HG03520 (cell line): ENCODE results near the gene CLEC4M.

Source experiments
- ATAC-seq: cut with Tn5 transposase; IDR thresholded peaks from one replicate; pipeline ENCODE4 v1.9.1; 2021; ENCODE audit warnings: mild to moderate bottlenecking, moderate library complexity; ENCODE audit not compliant: unreplicated experiment

Gene CLEC4M, protein sequence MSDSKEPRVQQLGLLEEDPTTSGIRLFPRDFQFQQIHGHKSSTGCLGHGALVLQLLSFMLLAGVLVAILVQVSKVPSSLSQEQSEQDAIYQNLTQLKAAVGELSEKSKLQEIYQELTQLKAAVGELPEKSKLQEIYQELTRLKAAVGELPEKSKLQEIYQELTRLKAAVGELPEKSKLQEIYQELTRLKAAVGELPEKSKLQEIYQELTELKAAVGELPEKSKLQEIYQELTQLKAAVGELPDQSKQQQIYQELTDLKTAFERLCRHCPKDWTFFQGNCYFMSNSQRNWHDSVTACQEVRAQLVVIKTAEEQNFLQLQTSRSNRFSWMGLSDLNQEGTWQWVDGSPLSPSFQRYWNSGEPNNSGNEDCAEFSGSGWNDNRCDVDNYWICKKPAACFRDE

DNA sequence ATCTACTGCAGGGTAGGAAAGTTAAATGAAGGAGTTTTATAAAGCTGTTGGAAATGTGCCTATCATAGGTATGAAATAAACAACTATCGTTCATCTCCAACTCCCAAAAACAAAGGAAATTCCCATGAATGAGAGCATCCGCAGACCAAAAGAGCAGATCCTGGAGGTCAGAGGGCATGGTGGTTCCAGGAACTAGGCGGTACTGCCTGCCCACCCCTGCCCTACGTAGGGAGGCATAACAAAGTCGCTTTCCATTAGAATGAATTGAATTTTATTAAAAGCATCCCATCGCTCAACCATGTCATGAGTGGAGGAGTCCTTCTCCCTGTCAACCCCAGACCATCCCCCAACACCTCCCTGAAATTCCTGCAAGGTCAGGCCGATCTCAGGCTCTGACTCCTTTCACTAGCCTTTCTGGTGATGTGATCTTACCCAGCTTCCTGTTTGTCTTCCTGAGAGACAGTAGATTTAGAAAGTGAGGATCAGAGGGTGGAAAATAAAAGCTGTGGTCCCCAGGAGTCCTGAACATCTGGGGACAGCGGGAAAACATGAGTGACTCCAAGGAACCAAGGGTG, at the start of gene CLEC4M:
Gene CLEC4M (plus strand): TSS at position 525 of the 575 bp plus-strand sequence. CDS start 24 bp downstream, at position 549.
- no peak for ATAC-seq

DNA sequence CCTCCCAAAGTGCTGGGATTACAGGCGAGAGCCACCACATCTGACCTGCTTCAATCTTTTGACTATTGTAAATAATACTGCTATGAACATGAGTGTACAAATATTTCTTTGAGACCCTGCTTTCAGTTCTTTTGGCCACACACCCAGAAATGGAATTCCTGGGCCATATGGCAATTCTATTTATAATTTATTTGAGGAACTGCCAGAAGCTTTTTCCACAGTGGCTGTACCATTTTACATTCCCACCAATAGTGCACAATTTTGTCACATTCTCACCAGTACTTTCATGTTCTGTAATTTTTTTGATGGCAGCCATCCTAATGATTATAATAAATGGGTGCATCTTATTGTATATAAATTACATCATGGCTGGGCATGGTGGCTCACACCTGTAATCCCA, 47.4 kb upstream of the CLEC4M start:
- no peak for ATAC-seq

- no peak for ATAC-seq
Observed at GRCh38 chr19:7716762-7717161, 46.3 kb upstream of the CLEC4M start.

DNA sequence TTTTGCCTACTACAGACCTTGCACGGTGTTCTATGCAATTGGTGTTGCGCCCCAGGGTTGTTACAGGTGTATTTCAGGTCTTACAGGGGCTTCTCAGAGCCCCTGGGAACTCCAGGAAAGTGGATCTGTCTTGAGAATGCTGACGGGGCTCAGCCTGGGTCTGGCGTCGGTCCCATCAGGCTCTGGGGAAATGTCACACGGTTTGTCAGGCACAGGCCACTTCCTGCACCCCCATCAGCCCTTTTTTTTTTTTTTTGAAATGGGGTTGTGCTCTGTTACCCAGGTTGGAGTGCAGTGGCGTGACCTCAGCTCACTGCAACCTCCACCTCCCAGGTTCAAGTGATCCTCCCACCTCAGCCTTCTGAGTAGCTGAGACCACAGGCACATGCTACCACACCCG, 44.4 kb upstream of the CLEC4M start:
- no peak for ATAC-seq

DNA sequence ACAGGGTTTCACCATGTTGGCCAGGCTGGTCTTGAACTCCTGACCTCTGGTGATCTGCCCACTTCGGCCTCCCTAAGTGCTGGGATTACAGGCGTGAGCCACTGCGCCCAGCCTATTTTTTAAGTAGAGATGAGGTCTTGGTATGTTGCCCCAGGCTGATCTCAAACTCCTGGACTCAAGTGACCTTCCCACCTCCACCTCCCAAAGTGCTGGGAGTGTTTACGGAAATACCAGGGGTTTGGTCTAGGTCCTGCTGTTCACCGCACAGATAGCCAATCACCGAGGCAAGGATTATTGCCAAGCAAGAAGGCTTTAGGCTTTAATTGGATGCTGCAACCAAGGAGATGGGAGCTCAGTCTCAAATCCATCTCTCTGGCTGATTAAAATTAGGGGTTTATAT, 42.7 kb upstream of the CLEC4M start:
- no peak for ATAC-seq

- no peak for ATAC-seq
Observed at GRCh38 chr19:7722231-7722651, 40.8 kb upstream of the CLEC4M start.

DNA sequence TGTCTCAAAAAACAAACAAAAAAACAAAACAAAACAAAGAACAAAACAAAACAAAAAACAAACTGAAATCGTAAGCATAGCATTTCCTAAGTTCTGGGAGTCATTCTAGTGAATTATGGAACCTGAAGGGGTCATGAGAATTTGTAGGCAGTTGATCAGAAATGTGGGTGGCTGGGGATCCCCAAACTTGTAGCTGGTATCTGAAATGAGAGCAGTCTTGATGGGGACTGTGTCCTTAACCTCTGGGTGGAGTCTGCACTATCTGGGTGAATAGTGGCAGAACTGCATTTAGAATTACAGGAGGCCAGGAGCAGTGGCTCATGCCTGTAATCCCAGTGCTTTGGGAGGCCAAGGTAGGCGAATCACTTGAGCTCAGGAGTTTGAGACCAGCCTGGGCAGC, 37.3 kb upstream of the CLEC4M start:
- no peak for ATAC-seq

DNA sequence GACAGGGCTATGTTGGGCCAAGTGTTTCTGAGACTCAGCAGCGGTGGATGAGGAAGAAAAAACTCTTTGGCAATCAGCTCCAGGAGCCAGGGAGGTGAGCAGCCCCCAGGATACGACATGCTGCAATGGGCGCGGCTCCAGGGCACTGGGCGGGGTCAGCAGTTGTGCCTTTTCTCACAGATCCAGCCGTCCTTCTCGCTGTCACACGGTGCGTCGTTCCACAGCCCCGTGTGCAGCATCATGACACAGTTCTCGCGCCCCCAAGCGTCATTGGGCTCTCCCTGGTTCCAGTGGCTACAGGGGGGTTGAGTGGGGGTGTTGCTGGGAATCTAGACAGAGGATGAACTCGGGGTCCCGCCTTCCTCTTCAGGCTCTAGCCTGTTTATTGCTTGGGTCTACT, 33.8 kb upstream of the CLEC4M start:
- no peak for ATAC-seq

- ATAC-seq: no peak
Observed at GRCh38 chr19:7729831-7730285, 33.2 kb upstream of the CLEC4M start.

GRCh38 chr19:7730286-7731217, 32.5 kb upstream of the CLEC4M start:
- no peak for ATAC-seq

DNA sequence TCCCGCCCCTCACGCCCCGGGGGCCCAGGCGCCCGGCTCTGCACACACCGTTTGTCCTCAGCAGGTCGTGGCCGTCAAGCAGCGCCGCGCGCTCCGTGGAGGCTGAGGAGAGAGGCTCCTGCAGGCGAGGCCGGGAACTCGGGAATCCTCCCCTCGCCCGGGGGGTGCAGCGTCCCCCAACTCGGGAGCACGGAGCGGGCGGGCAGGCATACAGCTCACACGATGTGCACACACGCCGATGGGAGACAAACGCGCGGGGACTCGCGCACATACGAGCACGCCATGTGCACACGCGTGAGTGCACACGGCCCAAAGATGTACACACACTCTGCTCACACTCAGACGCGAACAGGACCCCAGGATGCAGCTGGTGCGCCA, 31.8 kb upstream of the CLEC4M start:
- no peak for ATAC-seq

DNA sequence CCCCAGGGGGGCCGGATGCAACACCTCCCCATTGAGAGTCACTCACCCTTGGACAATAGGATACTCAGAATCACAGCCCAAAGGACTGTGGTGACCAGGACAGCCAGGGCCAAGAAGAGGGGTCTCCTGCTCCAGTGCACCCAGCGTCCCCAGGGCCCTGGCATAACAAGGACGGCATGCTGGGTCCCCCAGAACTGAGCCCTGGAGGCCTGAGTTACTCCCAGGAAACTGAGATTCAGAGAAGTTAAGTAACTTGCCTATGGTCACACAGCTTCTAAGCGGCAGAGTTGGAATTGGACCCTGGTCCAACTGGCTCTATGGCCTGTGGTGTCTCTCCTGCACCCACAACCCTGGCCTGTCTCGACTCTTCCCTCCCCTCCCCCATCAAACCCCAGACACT, 31.4 kb upstream of the CLEC4M start:
- no peak for ATAC-seq

DNA sequence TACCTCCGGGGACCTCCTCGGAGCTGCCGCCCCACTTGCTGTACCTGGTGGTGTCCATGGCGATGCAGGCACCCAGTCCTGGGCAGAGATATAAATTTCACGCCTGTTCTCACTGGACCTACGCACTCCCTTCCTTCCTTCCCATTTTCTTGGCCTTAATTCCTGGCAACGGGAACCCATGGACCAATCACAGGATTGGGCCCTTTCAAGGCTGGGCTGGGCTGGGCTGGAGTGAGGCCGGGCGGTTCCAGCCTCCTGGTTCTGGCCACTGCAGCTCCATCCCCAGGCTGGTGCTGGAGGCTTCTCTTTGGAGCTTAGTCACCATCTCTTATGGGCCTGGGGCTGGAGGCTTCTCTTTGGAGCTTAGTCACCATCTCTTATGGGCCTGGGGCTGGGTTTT, 31.0 kb upstream of the CLEC4M start, which contains the start of gene CLEC4G:
Gene CLEC4G (minus strand): TSS at position 66 of the 400 bp plus-strand sequence. CDS start 8 bp downstream, at position 58.
- no peak for ATAC-seq

- ATAC-seq: no peak
Observed at GRCh38 chr19:7733376-7733775, 29.7 kb upstream of the CLEC4M start.

- no peak for ATAC-seq
Observed at GRCh38 chr19:7734220-7735203, 28.5 kb upstream of the CLEC4M start.

- ATAC-seq: no peak
Observed at GRCh38 chr19:7736148-7736547, 26.9 kb upstream of the CLEC4M start.

GRCh38 chr19:7737215-7737614, 25.8 kb upstream of the CLEC4M start:
- no peak for ATAC-seq

GRCh38 chr19:7738023-7738422, 25.0 kb upstream of the CLEC4M start:
- ATAC-seq: no peak

GRCh38 chr19:7739211-7739755, 23.8 kb upstream of the CLEC4M start:
- no peak for ATAC-seq
